K562 (cell line): ENCODE measurements around the gene PRC1. TPM values are rescaled to one million over a fixed set of nuclear protein-coding genes. Genes with fewer than 3 reads are reported as not detected.

Source experiments
- ATAC-seq: fragments of 200-7000 bp; cut with Tn5 transposase; 3 replicates; pipeline ENCODE4 v1.9.1; 2020; ENCODE audit warnings: moderate library complexity
- BruUV-seq: library from RNA; stranded (reverse); fragments of 400-500 nt; replicated peaks from 2 replicates; lab custom pipeline; 2021; lab: Mats Ljungman, UMichigan
- CTCF ChIA-PET: fragments of 300-600 bp; formaldehyde crosslinking; extraction: SDS; loops from one replicate; lab custom pipeline; 2021; ENCODE audit warnings: low intra/inter-chr PET ratio; lab: Yijun Ruan, JAX
- POLR2A ChIA-PET: fragments of 300-600, 350-650 bp; sonication (Branson Sonifier 250); formaldehyde crosslinking; extraction: SDS; loops from one replicate; lab custom pipeline; 2021; ENCODE audit warnings: antibody characterized with exemption, inconsistent platforms; lab: Yijun Ruan, JAX
- DNase-seq, 4 experiments: peaks; one replicate each; pipeline versions ENCODE4 v3.0.0 to v3.0.0-alpha.2; 2011 to 2018; ENCODE audit warnings: low spot score in 3 of 4, mixed read lengths in 3 of 4; ENCODE audit errors: extremely low read depth in 1 of 4
- FAIRE-seq: peaks from 2 replicates; lab custom pipeline; 2011; peaks lifted over from hg19 to GRCh38; lab: Jason Lieb, UNC
- H2AFZ ChIP-seq: 2 replicates; pipeline ENCODE4 v1.6.0; 2011; ENCODE audit warnings: low read depth, low read length, control low read depth, inconsistent platforms
- H3K27ac ChIP-seq: fragments of 200-600 bp; 3 replicates; pipeline ENCODE4 v1.8.0; 2011; ENCODE audit warnings: low read depth, mild to moderate bottlenecking, control low read depth, inconsistent platforms, low read length, moderate library complexity, mixed read lengths; ENCODE audit errors: extremely low read depth
- H3K27me3 ChIP-seq, 2 experiments: fragments of 300-600 bp in 1 of 2; 2 replicates in 1 of 2; 3 replicates in 1 of 2; pipeline versions ENCODE4 v1.6.0 to v1.8.0; 2011; ENCODE audit warnings: inconsistent platforms in 2 of 2, low read length in 2 of 2, mild to moderate bottlenecking in 1 of 2, mixed read lengths in 1 of 2, moderate library complexity in 1 of 2; ENCODE audit not compliant: control insufficient read depth in 2 of 2, insufficient read depth in 2 of 2
- H3K36me3 ChIP-seq: fragments of 300-600 bp; 3 replicates; pipeline ENCODE4 v1.8.0; 2011; ENCODE audit warnings: mild to moderate bottlenecking, low read length, inconsistent platforms; ENCODE audit not compliant: control insufficient read depth, insufficient read depth
- H3K4me1 ChIP-seq, 2 experiments: fragments of 200-600 bp in 1 of 2; replicated peaks in 1 of 2; 2 replicates in 1 of 2; 3 replicates in 1 of 2; pipeline versions ENCODE4 v1.5.1 to v1.8.0; 2011; ENCODE audit warnings: inconsistent platforms in 2 of 2, low read length in 2 of 2, mild to moderate bottlenecking in 1 of 2, mixed read lengths in 1 of 2, moderate library complexity in 1 of 2; ENCODE audit not compliant: control insufficient read depth in 2 of 2, insufficient read depth in 2 of 2
- H3K4me2 ChIP-seq: 2 replicates; pipeline ENCODE4 v1.6.1; 2011; ENCODE audit warnings: low read length, control low read depth, inconsistent platforms, mixed read lengths; ENCODE audit not compliant: insufficient read depth
- H3K4me3 ChIP-seq: fragments of 200-600 bp; sonication (generic), shearing (Covaris generic); 2 replicates; pipeline ENCODE4 v1.5.1; 2016; ENCODE audit warnings: control low read depth, inconsistent platforms
- H3K79me2 ChIP-seq: fragments of 200-600 bp; 3 replicates; pipeline ENCODE4 v1.8.0; 2011; ENCODE audit warnings: low read length, inconsistent platforms; ENCODE audit not compliant: control insufficient read depth, insufficient read depth
- H3K9ac ChIP-seq, 2 experiments: 2 replicates each; pipeline versions ENCODE4 v1.6.0 to v1.6.1; 2011; ENCODE audit warnings: low read depth in 2 of 2, low read length in 2 of 2, control low read depth in 1 of 2, inconsistent platforms in 1 of 2, mild to moderate bottlenecking in 1 of 2, mixed read lengths in 1 of 2; ENCODE audit not compliant: insufficient read depth in 1 of 2
- H3K9me1 ChIP-seq: one replicate; pipeline ENCODE4 v1.6.0; 2011; ENCODE audit warnings: inconsistent platforms, mild to moderate bottlenecking, low read length, moderate library complexity; ENCODE audit not compliant: control insufficient read depth, insufficient read depth
- H3K9me3 ChIP-seq: replicated peaks from 2 replicates; pipeline ENCODE4 v1.5.1; 2011; ENCODE audit warnings: low read depth, low read length, inconsistent platforms; ENCODE audit not compliant: control insufficient read depth, insufficient read depth
- H4K20me1 ChIP-seq: replicated peaks from 2 replicates; pipeline ENCODE4 v1.6.1; 2011; ENCODE audit warnings: low read length, inconsistent platforms, mixed read lengths; ENCODE audit not compliant: control insufficient read depth, insufficient read depth
- ASH1L ChIP-seq: fragments of 450-650 bp; IDR thresholded peaks from 2 replicates; pipeline ENCODE4 v1.6.1; 2018; ENCODE audit warnings: borderline replicate concordance, mild to moderate bottlenecking, low read depth; ENCODE audit not compliant: partially characterized antibody
- KLF10 ChIP-seq: fragments of 250-450 bp; sonication (Bioruptor Pico); IDR thresholded peaks from 2 replicates; pipeline ENCODE4 v1.6.1; 2021; ENCODE audit warnings: matching md5 sums
- NONO ChIP-seq, 2 experiments: fragments of 200-400 bp in 1 of 2; fragments of 450-650 bp in 1 of 2; formaldehyde crosslinking in 1 of 2; IDR thresholded peaks; 2 replicates each; pipeline ENCODE4 v1.6.1; 2017; ENCODE audit warnings: low read depth in 2 of 2, mild to moderate bottlenecking in 2 of 2, moderate library complexity in 2 of 2, low read length in 1 of 2
- NRF1 ChIP-seq, 2 experiments: fragments of 450-650 bp; IDR thresholded peaks in 1 of 2; conservative IDR thresholded peaks in 1 of 2; 2 replicates each; pipeline ENCODE4 v1.6.1; 2014; ENCODE audit warnings: mild to moderate bottlenecking in 2 of 2
- SNIP1 ChIP-seq: fragments of 450-650 bp; IDR thresholded peaks from 2 replicates; pipeline ENCODE4 v1.7.1; 2017; ENCODE audit warnings: low read depth, mild to moderate bottlenecking
- SOX6 ChIP-seq: fragments of 450-650 bp; IDR thresholded peaks from 2 replicates; pipeline ENCODE4 v1.6.1; 2014; ENCODE audit warnings: mild to moderate bottlenecking
- TAL1 ChIP-seq: fragments of 450-650 bp; IDR thresholded peaks from 2 replicates; pipeline ENCODE4 v1.6.1; 2016; ENCODE audit warnings: mild to moderate bottlenecking
- TFAM ChIP-seq: fragments of 250-450 bp; sonication (Bioruptor Pico); conservative IDR thresholded peaks from 2 replicates; pipeline ENCODE4 v1.5.0; 2021; ENCODE audit warnings: mild to moderate bottlenecking, moderate library complexity
- WGBS: fragments of 100-300 bp; shearing (Covaris generic); methylation state at CpG from one replicate; pipeline ENCODE4 v1.1.6; 2016; ENCODE audit warnings: low coverage, mixed read lengths; ENCODE audit not compliant: insufficient coverage; ENCODE audit errors: missing lambda C conversion rate; 5-methylcytosine and 5-hydroxymethylcytosine counted together
- in situ Hi-C: fragments of 300-500 bp; cut with MboI; formaldehyde crosslinking; loops from 4 replicates; pipeline ENCODE4 v1.15.0; 2018; ENCODE audit warnings: inconsistent platforms, mixed read lengths
- intact Hi-C: fragments of 100-400 bp; cut with micrococcal nuclease; formaldehyde crosslinking; loops from 2 replicates; pipeline ENCODE4 v1.14.2; 2022
- polyA plus RNA-seq, 8 experiments: library from polyadenylated mRNA; depleted of rRNA in 4 of 8; stranded (reverse) in 5 of 8; unstranded in 3 of 8; fragments of >200 nt; fragmentation: Nextera tagmentation in 2 of 8; fragmentation: Illumina TruSeq in 1 of 8; extraction: Ambion mirVana in 2 of 8; extraction: Trizol in 1 of 8; gene quantifications; 2 replicates each; pipeline versions ENCODE4 v1.2.1 to v1.2.3, GENCODE V29; 2011 to 2014; ENCODE audit warnings: inconsistent platforms in 1 of 8, missing spikeins in 1 of 8
- total RNA-seq, 7 experiments: library from RNA; depleted of rRNA in 6 of 7; stranded (reverse); fragments of >200 nt in 6 of 7; fragmentation: Illumina TruSeq in 2 of 7; extraction: Trizol in 2 of 7; gene quantifications; 2 replicates each; pipeline versions ENCODE4 v1.2.1 to v1.2.3, GENCODE V29; 2011 to 2021; ENCODE audit warnings: low replicate concordance in 1 of 7
- TF ChIP-seq, protein P1 (sequence below): fragments of 450-650 bp; conservative IDR thresholded peaks from 2 replicates; pipeline ENCODE4 v1.6.1; 2016; ENCODE audit warnings: missing genetic modification characterization, low read depth, mild to moderate bottlenecking, control low read depth, missing compliant biosample characterization
- TF ChIP-seq, protein P2 (sequence below): sonication (generic); formaldehyde crosslinking; IDR thresholded peaks from 2 replicates; pipeline ENCODE4 v1.8.0; 2022; ENCODE audit warnings: mild to moderate bottlenecking, missing genetic modification reagents

Gene PRC1
- total and polyA plus RNA-seq, 9 of the 15 experiments (the other 6 are each of a cell fraction or from before 2014, with no cell fraction given): 156 to 391 (median 240) TPM

DNA sequence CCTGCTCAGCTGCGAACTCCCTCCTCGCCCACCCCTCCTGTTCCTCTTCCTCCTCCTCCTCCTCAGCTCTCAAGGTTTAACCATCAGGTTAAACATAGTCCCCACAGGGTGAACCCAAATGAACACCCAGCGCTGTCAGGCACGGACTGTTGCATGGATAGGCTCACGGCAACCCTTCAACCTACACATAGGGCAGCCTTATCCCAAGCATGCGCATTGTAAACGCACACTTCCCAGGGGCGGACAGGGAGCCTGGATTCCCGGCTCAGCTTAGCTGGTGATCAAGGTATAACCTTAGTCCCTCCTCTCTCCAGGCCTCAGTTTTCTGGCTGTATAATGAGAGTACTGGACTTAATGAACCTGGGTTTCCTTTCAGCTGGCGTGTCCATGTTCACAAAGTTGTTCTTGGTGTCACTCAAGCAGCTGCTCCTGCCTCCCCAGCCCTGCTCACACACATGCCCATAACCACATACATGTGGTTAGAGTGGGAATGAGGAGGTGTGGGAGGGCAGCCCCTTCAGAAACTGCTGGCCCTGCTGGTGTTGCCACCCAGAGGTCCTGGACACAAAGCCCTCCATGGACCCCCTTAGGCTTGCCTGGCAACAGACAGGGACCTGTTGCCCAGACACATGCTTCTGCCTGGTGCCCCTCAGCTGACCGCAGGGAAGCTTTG is 49.0 kb upstream of the PRC1 start:
- DNase-seq: no peak
- TF ChIP-seq SNIP1 (no peak), KLF10 (no peak), SOX6 (no peak), NRF1 (conservative IDR thresholded peaks at IDR 0.05 in 1 of 2, IDR thresholded peaks at IDR 0.05 in 1 of 2) (no peak), TFAM (no peak), NONO (IDR thresholded peaks at IDR 0.05; ENCODE audit: low read depth in 2 of 2, low read length in 1 of 2) (no peak), TAL1 (no peak), ASH1L (no peak)
- TF ChIP-seq, protein P1, sequence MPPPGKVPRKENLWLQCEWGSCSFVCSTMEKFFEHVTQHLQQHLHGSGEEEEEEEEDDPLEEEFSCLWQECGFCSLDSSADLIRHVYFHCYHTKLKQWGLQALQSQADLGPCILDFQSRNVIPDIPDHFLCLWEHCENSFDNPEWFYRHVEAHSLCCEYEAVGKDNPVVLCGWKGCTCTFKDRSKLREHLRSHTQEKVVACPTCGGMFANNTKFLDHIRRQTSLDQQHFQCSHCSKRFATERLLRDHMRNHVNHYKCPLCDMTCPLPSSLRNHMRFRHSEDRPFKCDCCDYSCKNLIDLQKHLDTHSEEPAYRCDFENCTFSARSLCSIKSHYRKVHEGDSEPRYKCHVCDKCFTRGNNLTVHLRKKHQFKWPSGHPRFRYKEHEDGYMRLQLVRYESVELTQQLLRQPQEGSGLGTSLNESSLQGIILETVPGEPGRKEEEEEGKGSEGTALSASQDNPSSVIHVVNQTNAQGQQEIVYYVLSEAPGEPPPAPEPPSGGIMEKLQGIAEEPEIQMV (tag): no peak
- TF ChIP-seq, protein P2, sequence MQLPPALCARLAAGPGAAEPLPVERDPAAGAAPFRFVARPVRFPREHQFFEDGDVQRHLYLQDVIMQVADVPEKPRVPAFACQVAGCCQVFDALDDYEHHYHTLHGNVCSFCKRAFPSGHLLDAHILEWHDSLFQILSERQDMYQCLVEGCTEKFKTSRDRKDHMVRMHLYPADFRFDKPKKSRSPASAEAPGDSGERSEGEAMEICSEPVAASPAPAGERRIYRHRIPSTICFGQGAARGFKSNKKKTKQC (CRISPR knock-in tag): no peak
- POLR2A ChIA-PET: interaction anchor here (0.5 to 1.8 kb wide), 4 partner anchors 10 to 859 kb away, joined by 3 to 7 read pairs (median 4); no protein-coding TSS in a partner anchor
- Histone ChIP-seq H4K20me1 (no peaks in the 10 kb centered on the region), H3K4me1 (peaks cover 5 to 6% of the 10 kb centered on the region in 2 experiments; a peak in 4 of 5 replicates), H3K79me2 (no peaks in the 10 kb centered on the region), H3K9me3 (no peaks in the 10 kb centered on the region), H3K9ac (peak overlapping the region in 1 of 2 experiments; percentile 0; a peak in 1 of 4 replicates), H3K4me3 (no peak overlapping the region), H3K27me3 (no peaks in the 10 kb centered on the region), H2AFZ (peak overlapping the region; percentile 44), H3K4me2 (no peak overlapping the region), H3K36me3 (no peaks in the 10 kb centered on the region), H3K27ac (no peak overlapping the region), H3K9me1 (no peaks in the 10 kb centered on the region)
- CTCF ChIA-PET: no interaction called here
- WGBS: 77% methylated on average over 9 of the region's 11 CpGs
- in situ Hi-C loops (loop anchor here (10.0 kb wide), 1 partner anchor 569 kb away; no protein-coding TSS in a partner anchor), intact Hi-C loops (no loop called here)
- no TSS peak for BruUV-seq
- ATAC-seq: no peak; the same call in 2 of the 3 replicates
- no peak for FAIRE-seq
